Uterus (tissue), 2 donors: ENCODE measurements around the gene ZBTB7C.

Experiments
- POLR2A ChIP-seq, 2 donors: fragments of 450-650 bp; IDR thresholded peaks; one replicate each; pipeline ENCODE4 v1.6.1; 2016; ENCODE audit warnings: antibody characterized with exemption in 2 of 2, mild to moderate bottlenecking in 1 of 2, moderate library complexity in 1 of 2
- TF ChIP-seq, protein P1 (sequence below), 4 experiments: fragments of 200-600 bp in 2 of 4; fragments of 450-650 bp in 2 of 4; sonication (generic) in 2 of 4; IDR thresholded peaks; one replicate each; pipeline ENCODE4 v1.5.1; 2016 to 2019; ENCODE audit warnings: antibody characterized with exemption in 4 of 4, mild to moderate bottlenecking in 2 of 4, moderate library complexity in 1 of 4

GRCh38 chr18:48131042-48131441 is 278.1 kb downstream of the ZBTB7C start:
- TF ChIP-seq, protein P1, sequence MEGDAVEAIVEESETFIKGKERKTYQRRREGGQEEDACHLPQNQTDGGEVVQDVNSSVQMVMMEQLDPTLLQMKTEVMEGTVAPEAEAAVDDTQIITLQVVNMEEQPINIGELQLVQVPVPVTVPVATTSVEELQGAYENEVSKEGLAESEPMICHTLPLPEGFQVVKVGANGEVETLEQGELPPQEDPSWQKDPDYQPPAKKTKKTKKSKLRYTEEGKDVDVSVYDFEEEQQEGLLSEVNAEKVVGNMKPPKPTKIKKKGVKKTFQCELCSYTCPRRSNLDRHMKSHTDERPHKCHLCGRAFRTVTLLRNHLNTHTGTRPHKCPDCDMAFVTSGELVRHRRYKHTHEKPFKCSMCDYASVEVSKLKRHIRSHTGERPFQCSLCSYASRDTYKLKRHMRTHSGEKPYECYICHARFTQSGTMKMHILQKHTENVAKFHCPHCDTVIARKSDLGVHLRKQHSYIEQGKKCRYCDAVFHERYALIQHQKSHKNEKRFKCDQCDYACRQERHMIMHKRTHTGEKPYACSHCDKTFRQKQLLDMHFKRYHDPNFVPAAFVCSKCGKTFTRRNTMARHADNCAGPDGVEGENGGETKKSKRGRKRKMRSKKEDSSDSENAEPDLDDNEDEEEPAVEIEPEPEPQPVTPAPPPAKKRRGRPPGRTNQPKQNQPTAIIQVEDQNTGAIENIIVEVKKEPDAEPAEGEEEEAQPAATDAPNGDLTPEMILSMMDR (IDR thresholded peaks at IDR 0.05): no peak
- no peak for TF ChIP-seq POLR2A (IDR thresholded peaks at IDR 0.05)
